Ovary (tissue), 9 donors: Measurements from ENCODE around the gene CRYBG1. TPM values are rescaled to one million over a fixed set of nuclear protein-coding genes. Genes with fewer than 3 reads are reported as not detected.
A peak's percentile ranks its signal among the peaks of the same experiment; 100 is the strongest.

Source experiments
- DNase-seq, 5 donors: peaks; one replicate each; pipeline ENCODE4 v3.0.0-alpha.2; 2019 to 2020
- H3K27ac ChIP-seq, 2 donors: fragments of 200-600 bp; one replicate each; pipeline versions ENCODE4 v1.5.1 to v1.8.0; 2019 to 2022
- H3K27me3 ChIP-seq: fragments of 200-600 bp; one replicate; pipeline ENCODE4 v1.8.0; 2022
- H3K36me3 ChIP-seq: fragments of 200-600 bp; sonication (generic); one replicate; pipeline ENCODE4 v1.5.1; 2019
- H3K4me1 ChIP-seq: one replicate; pipeline ENCODE4 v1.8.1; 2013; ENCODE audit warnings: mild to moderate bottlenecking, moderate library complexity; ENCODE audit not compliant: insufficient read depth
- H3K4me3 ChIP-seq: fragments of 200-600 bp; sonication (generic); one replicate; pipeline ENCODE4 v1.5.1; 2017
- H3K9me3 ChIP-seq, 2 donors: fragments of 200-600 bp in 1 of 2; sonication (generic) in 1 of 2; one replicate each; pipeline versions ENCODE4 v1.5.1 to v1.8.1; 2013 to 2019; ENCODE audit warnings: mild to moderate bottlenecking in 1 of 2, moderate library complexity in 1 of 2
- CTCF ChIP-seq, 3 donors: fragments of 450-650 bp in 2 of 3; fragments of 200-600 bp in 1 of 3; IDR thresholded peaks; one replicate each; pipeline versions ENCODE4 v1.5.1 to v1.8.0; 2016 to 2022; ENCODE audit warnings: antibody characterized with exemption in 3 of 3, mild to moderate bottlenecking in 1 of 3
- EP300 ChIP-seq: sonication (generic); formaldehyde crosslinking; IDR thresholded peaks from one replicate; pipeline ENCODE4 v1.6.1; 2017; ENCODE audit warnings: antibody characterized with exemption
- POLR2A ChIP-seq: fragments of 450-650 bp; IDR thresholded peaks from one replicate; pipeline ENCODE4 v1.6.1; 2017; ENCODE audit warnings: antibody characterized with exemption, mild to moderate bottlenecking, moderate library complexity
- WGBS, 3 donors: extraction: QIAGEN DNeasy Blood & Tissue Kit in 1 of 3; methylation state at CpG; one replicate each; pipeline versions ENCODE4 v1.1.5 to v1.1.7; 2013 to 2017; 5-methylcytosine and 5-hydroxymethylcytosine counted together
- intact Hi-C, 4 donors: fragments of 100-400 bp; cut with DNase I; formaldehyde crosslinking; loops; one replicate each; pipeline versions ENCODE4 v1.11.0 to v1.15.1; 2022 to 2023
- polyA plus RNA-seq, 2 donors: library from polyadenylated mRNA; stranded (reverse); fragments of 200-250 nt in 1 of 2; fragments of 350-450 nt in 1 of 2; fragmentation: Illumina TruSeq in 1 of 2; extraction: RNeasy Lipid Tissue Mini Kit (QIAGEN cat#74804) in 1 of 2; gene quantifications; one replicate each; pipeline ENCODE4 v1.2.3, GENCODE V29; 2013 to 2014
- total RNA-seq, 7 donors: library from RNA; depleted of rRNA in 2 of 7; stranded (reverse); fragments of >200 nt in 2 of 7; fragmentation: NEBNext Ultra II Directional in 3 of 7; extraction: Animal tissue kit (Norgen Biotek cat#: 25700) in 3 of 7; gene quantifications; one replicate each; pipeline versions ENCODE4 v1.1.0 to v1.2.4, GENCODE V29; 2016 to 2023
- donor health status: DM: no; HTN: no; CAD: no; lungs with moderate emphysema.
- donor health status: DM: no; HTN: no; CAD: no.
- donor health status: Bipolar disorder and iron deficiency.
- donor health status: DM: yes; HTN: yes; CAD: no.
- donor health status: DM: no; HTN: no; CAD: no.
- donor health status: DM: yes; HTN: yes; CAD: no.

CRYBG1 gene
- total and polyA plus RNA-seq, 9 donors = 1.5 to 7.4 (median 3.8) TPM

DNA sequence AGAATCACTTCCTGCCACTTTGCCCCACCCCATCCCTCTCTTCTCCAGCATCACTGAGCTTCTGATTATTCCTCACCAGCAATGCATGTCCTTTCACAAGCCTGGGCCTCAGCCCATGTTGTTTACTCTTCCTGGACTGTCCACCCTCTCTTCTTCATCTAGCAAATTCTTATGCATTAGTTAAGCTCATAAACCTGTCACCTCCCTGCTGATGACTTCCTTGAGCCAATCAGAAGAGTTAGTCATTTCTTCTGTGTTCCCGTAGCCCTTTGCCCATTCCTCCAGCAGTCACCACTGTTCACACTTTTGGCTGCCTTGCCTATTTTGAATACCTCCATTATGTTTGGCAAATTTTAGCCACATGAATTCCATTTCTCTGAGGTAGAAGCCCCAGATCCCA is 4.1 kb upstream of the CRYBG1 start:
- Histone ChIP-seq H3K4me3 (no peak overlapping the region), H3K36me3 (no peaks in the 10 kb centered on the region), H3K27ac (no peak overlapping the region), H3K27me3 (no peaks in the 10 kb centered on the region), H3K9me3 (no peaks in the 10 kb centered on the region), H3K4me1 (peaks cover 5% of the 10 kb centered on the region)
- no peak for DNase-seq
- intact Hi-C loops = no loop called here
- TF ChIP-seq POLR2A = no peak
- no peak for TF ChIP-seq CTCF (IDR thresholded peaks at IDR 0.05)
- no peak for TF ChIP-seq EP300
- 44 to 62% (median 56%) methylated on average over 1 of the region's 1 CpG for WGBS, 3 donors

- 25 to 30% (median 30%) methylated on average over 12 of the region's 12 CpGs for WGBS, 3 donors
- DNase-seq = no peak
- no peaks in the 10 kb centered on the region for H3K9me3 ChIP-seq
- no peaks in the 10 kb centered on the region for H3K27me3 ChIP-seq
- intact Hi-C loops = no loop called here
- no peaks in the 10 kb centered on the region for H3K36me3 ChIP-seq
- peak overlapping the region; percentile 37 for H3K4me3 ChIP-seq
- TF ChIP-seq EP300 (no peak), POLR2A (no peak), CTCF (IDR thresholded peaks at IDR 0.05) (no peak)
- H3K27ac ChIP-seq = no peak overlapping the region
- H3K4me1 ChIP-seq = peaks cover 5% of the 10 kb centered on the region
Measured at GRCh38 chr6:106359959-106360409, 533 bp upstream of the CRYBG1 start.

GRCh38 chr6:106360989-106361430 is 493 bp downstream of the CRYBG1 start:
- WGBS, 3 donors = 1 to 2% (median 2%) methylated on average over 18 to 31 of the region's 31 CpGs
- Histone ChIP-seq H3K27ac (no peak overlapping the region), H3K27me3 (no peaks in the 10 kb centered on the region)

GRCh38 chr6:106363401-106364138 is 3.1 kb downstream of the CRYBG1 start:
- Histone ChIP-seq H3K4me3 (no peak overlapping the region), H3K27me3 (no peaks in the 10 kb centered on the region), H3K9me3 (no peaks in the 10 kb centered on the region), H3K4me1 (peaks cover 5% of the 10 kb centered on the region), H3K36me3 (no peaks in the 10 kb centered on the region), H3K27ac (no peak overlapping the region)
- no peak for DNase-seq
- intact Hi-C loops = no loop called here
- WGBS, 3 donors = 90 to 96% (median 94%) methylated on average over 3 of the region's 3 CpGs
- TF ChIP-seq CTCF (IDR thresholded peaks at IDR 0.05) (no peak), POLR2A (no peak), EP300 (no peak)

More at GRCh38 chr6:106360989-106361430, 493 bp downstream of the CRYBG1 start:
- H3K9me3 ChIP-seq = no peaks in the 10 kb centered on the region
- H3K36me3 ChIP-seq = no peaks in the 10 kb centered on the region
- peak overlapping the region; percentile 37 for H3K4me3 ChIP-seq
- peak in 1 of 5 donors; percentile 15 for DNase-seq
- peaks cover 5% of the 10 kb centered on the region for H3K4me1 ChIP-seq
- no peak for TF ChIP-seq EP300
- TF ChIP-seq CTCF (IDR thresholded peaks at IDR 0.05) = no peak
- no peak for TF ChIP-seq POLR2A
- intact Hi-C loops = no loop called here
